HG03378 (cell line): ENCODE data around the gene MAGT1.
A peak's percentile ranks its signal among the peaks of the same experiment; 100 is the strongest.
"Not testable (repeated sequence)": the region's sequence is repeated elsewhere in the genome, so short reads cannot be mapped to it uniquely, and the experiment has no call there.

ENCODE experiments used
- ATAC-seq: cut with Tn5 transposase; IDR thresholded peaks from one replicate; pipeline ENCODE4 v1.9.1; 2021; ENCODE audit warnings: mild to moderate bottlenecking, moderate library complexity; ENCODE audit not compliant: unreplicated experiment

The MAGT1 gene

DNA sequence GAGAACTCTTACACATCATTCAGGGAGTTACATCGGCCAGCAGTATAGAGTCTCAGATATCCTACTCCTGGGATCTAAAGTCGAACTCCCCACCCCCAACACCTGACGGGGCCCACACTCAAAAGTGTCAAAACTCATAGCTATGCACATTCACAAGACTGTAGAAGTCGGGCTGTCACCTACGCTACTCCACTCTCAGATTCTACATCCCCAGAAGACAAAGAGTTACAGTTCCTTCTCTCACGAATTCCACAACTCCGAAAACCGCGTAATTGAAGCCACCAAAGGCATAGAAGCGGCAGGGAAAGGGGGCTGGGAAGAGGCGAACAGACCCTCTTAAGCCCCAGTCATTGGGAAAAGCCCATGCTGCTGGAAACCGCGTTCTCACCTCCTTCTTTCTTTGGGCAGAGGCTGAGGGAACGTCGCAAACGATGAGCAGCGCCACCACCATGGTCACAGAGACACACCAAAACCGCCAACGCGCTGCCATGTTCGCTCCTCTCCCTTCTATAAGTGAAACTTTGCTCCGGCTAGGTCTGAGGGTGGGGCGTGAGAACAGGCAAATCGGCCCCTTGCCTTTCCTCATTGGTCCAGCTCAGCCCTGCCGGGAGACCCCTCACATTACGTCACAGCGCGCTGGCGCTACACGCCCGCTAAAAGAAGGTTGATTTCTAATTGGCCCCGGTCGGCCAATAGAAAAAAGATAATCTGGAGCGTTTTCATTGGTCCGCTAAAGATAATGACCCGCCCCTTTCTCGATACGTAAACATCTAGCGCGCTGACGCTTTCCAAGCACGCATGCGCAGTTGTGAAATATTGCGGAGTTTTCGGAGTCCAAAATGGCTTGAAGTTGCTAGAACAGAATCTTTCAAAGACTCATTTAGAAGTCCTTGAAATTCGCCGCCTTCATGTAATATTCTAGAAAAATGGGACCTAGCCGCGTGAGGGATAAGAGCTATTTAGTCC is at the start of gene MAGT1:
TSS of gene MAGT1 (minus strand) at position 515 of the 966 bp plus-strand sequence. CDS start at position 490, 25 bp downstream.
- ATAC-seq, result peak; percentile 85

DNA sequence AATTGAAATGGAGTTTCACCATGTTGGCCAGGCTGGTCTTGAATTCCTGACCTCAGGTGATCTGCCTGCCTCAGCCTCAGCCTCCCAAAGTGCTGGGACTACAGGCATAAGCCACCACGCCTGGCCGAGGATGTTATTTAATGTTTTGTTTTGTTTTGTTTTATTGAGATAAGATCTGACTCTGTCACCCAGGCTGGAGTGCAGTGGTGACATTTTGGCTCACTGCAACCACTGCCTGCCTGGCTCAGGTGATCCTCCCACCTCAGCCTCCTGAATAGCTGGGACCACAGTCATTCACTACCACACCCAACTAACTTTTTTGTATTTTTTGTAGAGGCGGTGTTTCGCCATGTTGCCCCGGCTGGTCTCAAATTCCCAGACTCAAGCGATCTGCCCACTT is 49.8 kb upstream of the MAGT1 start:
- ATAC-seq, result not testable (repeated sequence)

- ATAC-seq, result no peak
Observed at GRCh38 chrX:77938083-77938680, 42.9 kb upstream of the MAGT1 start.

- no peak for ATAC-seq
Observed at GRCh38 chrX:77937291-77937690, 42.1 kb upstream of the MAGT1 start.

GRCh38 chrX:77936299-77936698 is 41.1 kb upstream of the MAGT1 start:
- no peak for ATAC-seq

DNA sequence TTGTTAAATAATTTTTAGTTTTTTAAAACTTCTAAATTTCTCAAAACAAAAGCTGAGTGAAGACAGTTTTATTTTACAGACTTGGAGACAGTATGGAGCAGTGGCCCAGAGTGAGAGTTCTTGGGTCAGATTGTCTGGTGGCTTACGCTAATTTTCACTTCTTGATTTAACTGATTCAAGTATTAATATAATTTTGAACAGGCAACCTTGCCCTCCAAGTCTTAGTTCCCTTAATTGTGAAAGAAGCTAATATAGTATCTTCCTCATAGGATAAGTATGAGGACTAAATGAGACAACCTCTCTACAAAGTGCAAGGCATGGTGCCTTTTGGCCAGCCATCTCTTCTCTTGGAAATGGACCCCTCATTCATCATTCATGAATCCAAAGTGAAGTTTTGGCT is 40.7 kb upstream of the MAGT1 start:
- no peak for ATAC-seq

DNA sequence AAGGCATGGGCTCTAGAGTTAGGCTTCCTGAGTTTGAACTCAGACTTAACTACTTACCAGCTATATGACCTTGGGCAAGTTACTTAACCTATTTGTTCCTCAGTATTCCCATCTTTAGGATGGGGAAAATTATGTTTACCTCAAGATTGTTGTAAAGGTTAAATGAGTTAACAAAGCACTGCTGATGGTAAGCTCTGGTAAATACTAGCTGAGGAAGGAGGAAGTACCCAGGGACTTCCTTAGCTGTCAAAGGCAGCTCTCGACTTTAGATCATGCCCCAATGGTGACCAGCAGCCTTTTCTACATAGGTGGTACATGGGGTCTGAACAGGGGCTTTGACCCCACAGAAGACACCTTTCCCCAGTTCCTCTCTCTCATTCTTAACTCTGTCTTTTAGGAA is 35.3 kb upstream of the MAGT1 start:
- no peak for ATAC-seq

DNA sequence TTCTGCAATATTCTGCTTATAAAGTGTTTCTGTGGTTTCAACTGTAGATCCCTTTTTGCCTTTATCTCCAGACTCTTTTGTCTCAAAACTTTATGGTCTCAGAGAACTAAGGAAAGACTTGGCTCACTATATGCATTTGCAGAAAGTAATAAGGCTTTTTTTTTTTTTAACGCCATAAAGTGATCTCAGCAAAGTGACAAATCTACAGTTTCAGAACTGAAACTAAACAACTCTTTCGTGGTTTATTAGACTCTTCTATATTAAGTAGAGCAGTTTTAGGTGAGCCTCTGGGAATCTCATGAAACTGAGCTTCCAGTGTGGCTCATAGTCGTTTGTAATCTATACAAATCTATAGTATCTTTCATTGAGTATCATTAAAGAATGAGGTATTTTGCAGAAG is 30.5 kb upstream of the MAGT1 start:
- peak; percentile 51 for ATAC-seq

DNA sequence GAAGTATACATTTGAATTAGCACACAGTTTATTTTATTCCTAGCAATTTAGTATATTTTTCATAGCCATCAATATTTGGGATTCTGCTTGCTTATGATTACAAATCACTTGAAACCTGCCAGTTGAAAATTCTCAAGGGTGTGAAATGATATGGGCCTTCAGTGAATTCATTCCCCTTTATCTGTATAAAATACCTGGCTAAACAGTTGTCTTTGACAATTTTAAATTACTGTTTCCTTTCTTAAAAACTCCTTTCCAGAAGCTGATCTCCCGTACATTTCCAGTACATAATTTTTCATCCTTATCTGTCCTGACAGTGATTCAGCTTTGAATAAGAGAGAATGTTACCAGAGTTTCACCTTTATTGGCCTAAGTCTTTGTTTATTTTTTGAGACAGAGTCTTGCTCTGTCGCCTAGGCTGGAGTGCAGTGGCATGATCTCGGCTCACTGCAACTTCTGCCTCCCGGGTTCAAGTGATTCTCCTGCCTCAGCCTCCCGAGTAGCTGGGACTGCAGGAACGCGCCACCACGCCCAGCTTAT is 29.2 kb upstream of the MAGT1 start:
- no peak for ATAC-seq

- ATAC-seq, result no peak
Observed at GRCh38 chrX:77922787-77923186, 27.6 kb upstream of the MAGT1 start.

DNA sequence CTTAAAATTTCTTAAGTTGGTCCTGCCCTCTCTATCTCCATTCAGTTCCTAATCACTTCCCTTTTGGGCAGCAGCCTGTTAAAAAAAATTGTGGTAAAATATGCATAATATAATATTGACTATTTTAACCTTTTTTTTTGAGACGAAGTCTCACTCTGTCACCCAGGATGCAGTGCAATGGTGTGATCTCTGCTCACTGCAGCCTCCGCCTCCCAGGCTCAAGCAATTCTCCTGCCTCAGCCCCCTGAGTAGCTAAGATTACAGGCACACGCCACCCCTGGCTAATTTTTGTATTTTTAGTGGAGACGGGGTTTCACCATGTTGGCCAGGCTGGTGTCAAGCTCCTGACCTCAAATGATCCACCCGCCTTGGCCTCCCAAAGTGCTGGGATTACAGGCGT is 24.1 kb upstream of the MAGT1 start:
- ATAC-seq, result not testable (repeated sequence)

DNA sequence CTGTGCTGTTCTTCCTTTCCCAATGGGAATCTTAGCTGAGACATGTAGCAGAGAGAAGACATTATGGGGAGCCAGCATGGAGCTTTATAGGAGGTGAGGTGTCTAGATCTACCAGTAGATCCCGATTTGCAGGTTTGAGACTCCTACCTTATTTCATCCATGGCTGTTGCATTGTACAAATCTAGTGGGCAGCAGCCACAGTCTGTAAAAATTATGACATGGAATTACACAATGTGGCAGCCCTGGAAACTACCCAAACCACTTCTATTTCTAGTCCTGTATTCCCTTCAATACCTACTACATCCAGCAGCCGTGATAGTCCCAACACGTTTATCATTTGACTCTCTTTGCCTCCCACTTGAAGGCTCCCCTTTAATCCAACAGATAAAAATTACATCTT is 23.3 kb upstream of the MAGT1 start:
- no peak for ATAC-seq

DNA sequence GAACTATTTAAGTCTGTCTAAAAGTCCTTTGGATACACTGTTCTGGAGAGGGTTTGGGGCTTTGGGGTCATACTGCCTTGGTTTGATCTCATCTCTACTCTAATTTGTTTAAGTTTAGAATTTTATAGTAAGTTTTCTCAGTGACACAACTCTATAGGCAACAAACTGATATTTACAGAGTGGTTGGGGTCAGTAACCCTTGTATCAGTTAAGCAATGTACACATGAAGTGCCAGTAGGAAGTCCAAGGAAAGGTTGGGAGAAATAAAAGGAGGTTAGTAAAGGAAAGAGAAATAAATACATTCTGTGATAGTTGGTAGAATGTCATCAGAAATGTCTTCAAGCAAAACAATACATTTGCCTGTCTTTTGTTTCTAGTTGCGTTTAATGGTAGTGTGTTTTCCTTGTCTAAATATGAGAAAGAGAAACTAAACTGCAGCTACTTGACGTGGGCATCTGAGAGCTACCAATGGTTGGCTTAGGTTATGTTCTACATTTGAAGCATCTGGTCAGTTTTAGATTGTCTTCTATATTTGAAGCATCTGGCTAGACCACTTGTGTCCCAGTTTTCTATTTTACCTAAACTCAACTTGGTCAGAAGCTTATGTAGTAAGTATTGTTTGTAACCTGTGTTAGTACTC is 22.2 kb upstream of the MAGT1 start:
- ATAC-seq, result peak; percentile 60

DNA sequence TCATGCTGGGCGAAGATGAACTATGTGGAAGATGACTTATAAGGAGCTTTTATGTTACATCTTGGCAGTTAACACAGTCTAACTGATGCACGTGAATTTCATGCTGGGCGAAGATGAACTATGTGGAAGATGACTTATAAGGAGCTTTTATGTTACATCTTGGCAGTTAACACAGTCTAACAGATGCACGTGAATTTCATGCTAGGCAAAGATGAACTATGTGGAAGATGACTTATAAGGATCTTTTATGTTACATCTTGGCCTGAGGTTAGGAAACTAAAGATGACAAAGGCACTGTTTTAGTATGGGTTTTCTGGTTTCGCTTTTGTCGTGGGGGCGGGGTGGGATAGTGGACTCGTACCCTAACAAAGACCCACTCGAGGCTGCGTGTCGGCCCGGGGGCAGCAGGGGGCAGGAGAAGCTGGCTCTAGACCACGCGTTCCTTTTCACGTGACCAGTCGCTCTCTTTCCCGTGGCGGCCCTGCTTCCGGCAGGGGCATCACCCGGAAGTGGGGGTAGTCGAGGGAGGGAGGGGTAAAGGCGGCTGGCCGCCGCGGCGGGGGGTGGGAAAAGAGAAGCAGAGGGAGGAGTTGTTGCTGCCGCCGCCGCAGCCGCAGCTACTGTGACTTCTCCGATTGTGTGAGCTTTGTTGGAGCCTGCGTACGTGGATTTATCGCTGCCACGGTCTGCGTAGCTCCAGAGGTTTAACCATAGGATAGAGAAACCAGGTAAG is 15.0 kb upstream of the MAGT1 start, which contains the start of gene ATP7A:
TSS of gene ATP7A (plus strand) at position 586 of the 733 bp plus-strand sequence. CDS start 60,949 bp downstream, outside the sequence.
- ATAC-seq, result peak; percentile 80

DNA sequence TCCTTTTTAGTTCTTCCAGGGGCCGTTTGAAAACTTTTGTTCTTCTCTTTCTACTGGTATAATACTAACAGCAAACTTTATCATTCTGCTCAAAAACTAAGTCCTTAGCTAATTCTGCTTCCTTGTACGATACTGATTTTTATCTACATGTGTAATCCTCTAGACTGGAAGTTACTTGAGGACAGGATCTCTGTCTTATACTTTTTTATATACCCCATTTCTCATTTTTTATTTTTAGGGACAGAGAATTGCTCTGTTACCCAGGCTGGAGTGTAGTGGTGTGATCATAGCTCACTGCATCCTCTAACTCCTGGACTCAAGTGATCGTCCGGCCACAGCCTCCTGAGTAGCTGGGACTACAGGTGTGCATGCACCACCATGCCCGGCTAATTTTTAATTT is 6.3 kb upstream of the MAGT1 start:
- no peak for ATAC-seq

GRCh38 chrX:77900688-77901087 is 5.5 kb upstream of the MAGT1 start:
- ATAC-seq, result no peak

GRCh38 chrX:77899081-77899828 is 4.0 kb upstream of the MAGT1 start, which contains the start of gene COX7B:
Gene COX7B (plus strand): TSS chrX:77899468. CDS start chrX:77899554, 86 bp downstream.
- ATAC-seq, result peak; percentile 73

DNA sequence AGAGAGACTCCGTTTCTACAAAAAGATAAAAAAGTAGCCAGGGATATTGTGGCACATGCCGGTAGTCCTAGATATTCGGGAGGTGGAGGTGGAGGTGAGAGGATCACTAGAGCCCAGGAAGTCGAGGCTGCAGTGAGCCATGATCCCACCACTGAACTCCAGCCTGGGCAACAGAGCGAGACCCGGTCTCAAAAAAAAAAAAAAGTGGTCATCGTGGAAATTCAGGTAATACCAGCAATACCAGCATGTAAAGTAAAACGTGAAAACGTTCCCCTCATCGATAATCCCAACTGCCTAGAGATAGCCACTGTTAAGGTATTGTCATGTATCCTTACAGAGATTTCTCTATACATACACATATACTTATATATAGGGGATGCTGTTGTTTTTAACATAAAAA is 1.5 kb downstream of the MAGT1 start:
- ATAC-seq, result no peak

GRCh38 chrX:77892887-77893286 is 2.3 kb downstream of the MAGT1 start:
- ATAC-seq, result no peak

GRCh38 chrX:77881418-77881817 is 13.8 kb downstream of the MAGT1 start:
- not testable (repeated sequence) for ATAC-seq
